H54 (cell line): ENCODE measurements around the gene PITX3.

Experiments
- DNase-seq: peaks from one replicate; pipeline ENCODE4 v3.0.0; 2011; ENCODE audit warnings: low spot score, mixed read lengths; ENCODE audit not compliant: insufficient read length
- FAIRE-seq: peaks from 3 replicates; lab custom pipeline; 2011; peaks lifted over from hg19 to GRCh38; lab: Jason Lieb, UNC
- POLR2A ChIP-seq: IDR thresholded peaks from 2 replicates; pipeline ENCODE4 v1.6.1; 2011; ENCODE audit warnings: low read depth, mild to moderate bottlenecking, low read length

Gene PITX3

DNA sequence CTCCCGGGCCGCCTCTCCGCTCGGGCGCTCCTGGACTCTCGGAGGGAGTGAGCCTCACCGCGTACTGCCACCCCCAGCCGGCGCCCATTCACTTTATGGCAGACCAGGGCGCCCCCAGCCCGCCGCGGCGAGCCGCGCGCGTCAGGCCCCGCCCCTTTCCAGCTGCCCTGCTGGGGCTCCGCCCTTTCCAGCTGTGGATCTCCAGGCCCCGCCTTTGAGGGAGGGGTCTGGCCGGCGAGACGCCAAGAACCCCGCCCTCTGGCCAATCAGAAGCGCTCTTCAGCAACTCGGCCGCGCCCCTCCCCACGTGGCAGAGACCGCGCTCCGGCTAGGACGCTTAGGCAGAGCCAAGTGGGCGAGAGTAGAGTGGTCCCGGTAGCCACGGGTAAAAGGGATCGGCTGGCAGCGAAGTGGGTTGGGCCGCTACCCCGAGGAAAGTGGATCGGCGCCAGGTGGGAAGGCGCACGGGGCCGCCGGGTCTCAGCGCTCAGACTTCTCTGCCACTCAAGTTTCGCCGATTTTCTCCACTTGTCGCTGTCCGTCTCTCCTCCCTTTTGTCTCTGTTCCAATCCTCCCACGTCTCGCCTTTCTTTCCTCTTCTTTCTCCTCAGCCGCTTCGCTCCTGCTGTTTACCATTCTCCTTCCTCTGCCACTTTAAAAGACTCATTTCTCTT is at the start of gene PITX3:
PITX3 (minus strand) TSS at position 69 of the 674 bp plus-strand sequence. CDS start 9,432 bp downstream, outside the sequence.
- FAIRE-seq (no peak), DNase-seq (no peak)
- no peak for TF ChIP-seq POLR2A

- no peak for FAIRE-seq
- TF ChIP-seq POLR2A = no peak
- no peak for DNase-seq
These were observed 48.5 kb upstream of the PITX3 start for GRCh38 chr10:102289840-102290239.

DNA sequence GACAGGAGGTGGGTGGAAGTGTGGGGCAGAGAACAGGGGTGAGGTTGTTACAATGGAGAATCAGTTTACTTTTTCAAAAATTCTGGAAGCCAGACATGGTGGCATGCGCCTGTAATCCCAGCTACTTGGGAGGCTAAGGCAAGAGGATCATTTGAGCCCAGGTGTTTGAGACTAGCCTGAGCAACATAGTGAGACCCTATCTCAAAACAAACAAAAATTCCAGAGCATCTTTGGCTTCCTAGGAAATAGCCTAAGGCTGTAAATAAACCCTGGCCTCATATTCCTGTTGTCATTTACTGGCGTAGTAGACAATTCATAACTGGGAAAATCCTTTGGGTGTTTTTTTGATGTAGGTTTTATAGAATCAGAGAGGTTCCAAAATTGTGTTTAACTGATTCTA is 48.0 kb upstream of the PITX3 start:
- DNase-seq (no peak), FAIRE-seq (no peak)
- TF ChIP-seq POLR2A = no peak

DNA sequence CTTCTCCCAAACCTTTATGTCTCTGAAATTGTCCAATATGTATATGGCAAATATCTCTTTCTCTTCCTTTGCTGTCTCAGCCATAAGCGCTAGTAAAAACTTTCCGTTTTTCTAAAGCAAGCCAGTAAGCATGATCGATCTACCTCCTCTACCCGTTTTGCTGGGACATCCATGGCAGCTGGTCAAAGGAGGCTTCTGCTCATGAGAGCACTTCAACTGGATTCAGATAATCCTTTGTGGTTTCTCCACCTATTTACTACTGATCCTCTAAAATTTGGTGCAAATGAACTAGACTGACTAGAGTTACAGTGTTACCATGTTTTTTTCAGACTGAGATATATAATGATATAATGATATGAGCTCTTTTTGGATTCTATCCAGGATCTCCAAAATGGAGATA is 46.7 kb upstream of the PITX3 start:
- FAIRE-seq = no peak
- no peak for TF ChIP-seq POLR2A
- DNase-seq = no peak

DNA sequence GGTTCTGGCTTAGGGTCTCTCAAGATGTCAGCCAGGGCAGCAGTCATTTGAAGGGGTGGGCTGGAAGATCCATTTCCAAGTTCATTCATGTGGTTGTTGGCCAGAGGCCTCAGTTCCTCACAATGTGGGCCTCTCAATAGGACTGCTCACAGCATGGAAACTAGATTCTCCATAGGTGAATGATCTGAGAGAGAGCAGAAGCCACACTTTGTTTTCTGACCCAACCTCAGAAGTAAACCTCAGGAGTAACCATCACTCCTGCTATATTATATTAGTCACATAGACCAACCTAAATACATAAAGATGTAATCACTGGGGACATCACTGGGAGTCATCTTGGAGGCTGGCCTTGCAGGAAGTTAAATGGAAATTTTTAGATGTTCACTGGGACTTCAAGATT is 46.2 kb upstream of the PITX3 start:
- DNase-seq (no peak), FAIRE-seq (no peak)
- TF ChIP-seq POLR2A = no peak

DNA sequence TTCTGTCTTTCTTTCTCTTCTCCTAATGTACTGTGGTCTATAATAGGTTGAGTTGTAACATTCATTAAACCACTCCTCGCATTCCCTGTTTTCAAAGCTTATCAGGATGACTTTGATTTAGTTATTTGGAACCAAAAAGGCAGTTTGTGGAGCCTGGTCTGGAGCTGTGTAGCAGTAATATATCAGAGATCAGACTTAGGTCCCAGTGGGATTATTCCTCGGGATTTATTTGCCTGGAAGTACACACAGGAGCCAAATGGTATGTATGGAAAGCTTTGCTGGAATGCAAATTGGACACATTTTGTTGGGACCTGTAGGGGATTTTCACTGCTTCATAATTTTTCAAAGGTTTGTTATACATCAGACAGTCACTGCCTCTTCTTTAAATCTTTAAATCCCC is 44.9 kb upstream of the PITX3 start:
- FAIRE-seq (no peak), DNase-seq (no peak)
- TF ChIP-seq POLR2A = no peak

- no peak for TF ChIP-seq POLR2A
- FAIRE-seq (no peak), DNase-seq (no peak)
These were observed 43.8 kb upstream of the PITX3 start for GRCh38 chr10:102285133-102285532.

GRCh38 chr10:102284531-102284930 is 43.2 kb upstream of the PITX3 start:
- FAIRE-seq = no peak
- no peak for DNase-seq
- no peak for TF ChIP-seq POLR2A

DNA sequence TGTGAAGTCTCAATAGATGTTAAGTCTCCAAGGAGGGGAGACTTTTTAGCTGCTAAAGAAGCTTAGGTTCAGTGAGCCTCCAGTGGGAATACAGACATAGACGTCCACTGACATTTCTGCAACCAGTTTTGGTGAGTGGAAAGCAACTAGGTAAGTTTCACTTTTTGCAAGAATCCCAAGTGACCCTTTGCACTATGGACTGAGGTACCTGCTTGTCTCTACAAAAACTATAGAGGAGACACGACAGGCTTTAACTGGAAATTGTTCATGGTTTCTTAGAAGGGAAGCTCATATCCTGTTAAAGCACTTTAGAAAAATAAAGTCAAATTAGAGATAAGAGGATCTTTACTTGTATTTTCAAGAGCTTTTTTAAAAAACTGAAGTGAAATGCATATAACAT is 42.6 kb upstream of the PITX3 start:
- DNase-seq (no peak), FAIRE-seq (no peak)
- no peak for TF ChIP-seq POLR2A

DNA sequence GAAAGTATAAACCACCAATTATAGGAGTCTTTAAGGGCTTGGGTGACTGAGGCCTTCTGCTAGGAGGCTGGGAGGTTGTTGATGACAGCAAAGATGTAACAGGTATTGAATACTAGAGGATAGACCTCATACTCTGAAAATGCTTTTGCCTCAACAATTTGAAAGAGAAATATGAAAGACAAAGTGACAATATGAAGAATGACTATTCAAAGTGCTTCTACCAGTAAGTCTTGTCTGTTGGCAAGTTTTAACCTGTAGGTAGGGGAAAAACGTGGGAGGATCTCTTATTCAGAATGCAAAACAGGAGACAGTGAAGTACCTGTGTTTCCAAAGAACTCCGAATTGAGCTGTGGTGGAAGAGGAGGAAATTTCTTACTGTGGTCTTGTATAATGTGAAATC is 42.2 kb upstream of the PITX3 start:
- no peak for TF ChIP-seq POLR2A
- no peak for FAIRE-seq
- DNase-seq = no peak

DNA sequence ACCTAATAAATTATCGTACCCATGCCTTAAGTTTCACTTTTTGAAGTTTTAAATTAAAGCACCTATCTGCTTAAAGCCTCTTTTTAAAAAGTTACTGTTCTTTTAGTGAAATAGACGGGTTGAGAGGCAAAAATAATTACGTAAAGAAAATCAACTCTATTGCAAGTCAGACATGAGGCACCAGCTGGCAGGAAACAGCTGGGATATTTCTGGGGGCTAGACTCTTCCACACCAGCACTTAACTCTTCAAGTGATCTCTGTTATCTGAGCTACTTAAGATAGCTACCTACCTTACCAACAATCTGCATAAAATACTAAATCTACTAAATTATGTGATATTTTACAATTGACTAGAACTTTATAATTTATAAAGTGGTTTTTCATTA is 39.8 kb upstream of the PITX3 start:
- DNase-seq (no peak), FAIRE-seq (no peak)
- TF ChIP-seq POLR2A = no peak

DNA sequence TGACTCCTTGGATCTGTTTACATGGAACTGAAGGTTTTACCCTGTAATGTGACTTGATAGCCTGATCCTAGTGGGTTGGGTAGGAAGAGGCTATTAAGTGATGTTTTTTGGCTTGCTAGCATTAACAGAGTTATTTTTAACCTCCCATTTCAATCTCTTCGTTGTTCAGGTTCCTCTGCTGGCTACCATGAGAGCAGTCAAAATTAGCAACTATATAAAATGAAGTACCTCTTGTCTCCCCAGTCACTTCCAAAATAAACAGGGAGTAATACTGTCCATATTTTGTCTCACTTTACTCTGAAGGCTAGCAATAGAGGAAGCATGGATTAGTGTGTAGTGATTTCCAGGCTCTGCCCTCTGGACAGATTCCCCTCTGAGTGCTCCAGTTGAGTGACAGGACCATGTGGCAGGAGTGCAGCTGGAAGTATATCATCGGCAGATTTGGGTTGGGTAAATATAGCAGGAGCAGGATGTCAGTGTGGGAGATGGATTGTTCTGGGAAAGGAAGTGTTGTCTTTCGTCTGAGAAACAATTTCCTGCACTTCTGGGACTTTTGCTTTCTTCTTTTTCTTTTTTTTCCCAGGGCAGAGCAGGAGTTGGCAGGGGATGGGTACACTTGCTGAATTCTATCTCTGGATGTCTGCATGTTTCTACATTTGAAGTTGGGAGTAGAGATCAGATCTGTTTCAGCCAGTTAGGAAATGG is 39.2 kb upstream of the PITX3 start:
- FAIRE-seq (no peak), DNase-seq (no peak)

DNA sequence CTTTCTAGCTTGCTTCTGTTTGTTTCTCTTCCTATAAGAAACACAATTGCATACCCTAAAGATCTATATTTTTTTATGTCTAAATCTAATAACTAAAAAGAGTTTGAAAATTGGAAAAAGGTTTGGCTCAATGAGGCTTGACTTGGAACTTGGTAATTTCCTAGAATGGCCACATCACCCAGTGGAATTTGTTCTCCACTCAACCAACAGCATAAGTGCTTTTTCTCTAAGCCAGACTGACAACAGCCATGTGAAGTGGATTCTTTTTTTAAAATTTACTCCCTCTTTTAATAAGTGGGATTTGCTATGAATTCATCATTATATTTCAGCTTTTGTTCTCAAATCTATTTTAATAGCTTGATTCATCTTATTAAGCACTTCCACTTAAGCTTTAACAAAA is 37.8 kb upstream of the PITX3 start:
- TF ChIP-seq POLR2A = no peak
- FAIRE-seq = no peak

More for the DNA sequence above, 39.2 kb upstream of the PITX3 start:
- TF ChIP-seq POLR2A = no peak

DNA sequence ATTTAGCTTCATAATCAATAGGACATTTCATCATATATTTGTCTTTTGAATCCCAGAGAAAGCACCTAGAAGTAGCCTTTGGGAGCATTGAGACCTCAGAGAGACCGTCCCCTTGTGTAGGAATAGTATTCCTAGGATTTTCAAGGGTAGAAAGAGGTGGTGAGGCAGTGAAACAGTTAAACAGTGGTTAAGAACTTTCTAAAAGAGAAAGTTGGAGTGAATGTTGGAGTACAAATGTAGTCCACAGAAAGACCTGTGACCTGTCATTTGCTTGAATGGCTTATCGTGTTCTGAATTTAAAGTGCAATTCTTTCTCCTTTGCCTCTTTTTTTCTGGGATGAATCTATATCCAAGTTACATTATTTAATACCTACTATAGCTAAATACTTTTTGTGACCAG is 34.0 kb upstream of the PITX3 start:
- FAIRE-seq = no peak
- no peak for DNase-seq
- no peak for TF ChIP-seq POLR2A

More for the DNA sequence above, 37.8 kb upstream of the PITX3 start:
- no peak for DNase-seq

DNA sequence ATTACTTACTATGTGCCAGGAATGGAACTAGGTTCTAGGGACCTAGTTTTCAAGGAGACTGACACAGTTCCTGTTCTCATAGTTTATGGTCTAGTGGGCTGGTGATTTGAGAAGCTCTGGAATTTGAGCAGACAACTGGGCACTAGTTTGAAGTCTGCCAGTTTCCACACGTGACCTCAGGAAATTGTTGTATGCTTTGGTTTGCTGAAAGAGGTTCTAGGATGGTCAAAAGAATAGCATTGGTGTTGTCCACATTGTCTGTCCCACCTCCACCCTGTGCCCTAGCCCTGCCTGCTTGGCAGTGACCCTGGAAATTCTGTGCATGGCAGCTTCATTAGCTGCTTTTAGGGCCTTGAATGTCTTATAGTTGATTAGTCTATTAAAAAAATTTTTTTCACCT is 32.8 kb upstream of the PITX3 start:
- TF ChIP-seq POLR2A = no peak

More for the DNA sequence above, 32.8 kb upstream of the PITX3 start:
- DNase-seq (no peak), FAIRE-seq (no peak)
